IMR-90 (cell line): ENCODE data around the gene ATP7A. TPM values are rescaled to one million over a fixed set of nuclear protein-coding genes. Genes with fewer than 3 reads are reported as not detected.
"Not testable (repeated sequence)": the region's sequence is repeated elsewhere in the genome, so short reads cannot be mapped to it uniquely, and the experiment has no call there.

Source experiments
- ATAC-seq: fragments of 200-7000 bp; cut with Tn5 transposase; 2 replicates; pipeline ENCODE4 v1.9.1; 2020; ENCODE audit warnings: low read depth, mild to moderate bottlenecking, moderate library complexity
- BruUV-seq: library from RNA; stranded (reverse); fragments of 400-500 nt; replicated peaks from 2 replicates; lab custom pipeline; 2021; lab: Mats Ljungman, UMichigan
- CTCF ChIA-PET: fragments of 300-600 bp; formaldehyde crosslinking; extraction: SDS; loops from one replicate; lab custom pipeline; 2021; ENCODE audit warnings: antibody characterized with exemption; lab: Yijun Ruan, JAX
- POLR2A ChIA-PET: fragments of 300-600 bp; sonication (Branson Sonifier 250); formaldehyde crosslinking; loops from one replicate; lab custom pipeline; 2022; ENCODE audit warnings: antibody characterized with exemption; ENCODE audit not compliant: unreplicated experiment; lab: Charles Lee
- DNase-seq: peaks from one replicate; pipeline ENCODE4 v3.0.0; 2013
- H2AFZ ChIP-seq: replicated peaks from 2 replicates; pipeline ENCODE3; 2013; ENCODE audit warnings: low read length, mild to moderate bottlenecking; ENCODE audit not compliant: poor library complexity
- H2AK5ac ChIP-seq: 2 replicates; pipeline ENCODE4 v1.6.1; 2013; ENCODE audit warnings: low read depth, low read length, inconsistent platforms
- H2AK9ac ChIP-seq: replicated peaks from 2 replicates; pipeline ENCODE3; 2013; ENCODE audit warnings: mild to moderate bottlenecking, low read depth, low read length, moderate library complexity; ENCODE audit not compliant: poor library complexity
- H2BK120ac ChIP-seq: 2 replicates; pipeline ENCODE4 v1.6.1; 2013; ENCODE audit warnings: low read depth, low read length, inconsistent platforms
- H2BK15ac ChIP-seq: 3 replicates; pipeline ENCODE4 v1.6.1; 2013; ENCODE audit warnings: low read depth, low read length, inconsistent platforms
- H2BK20ac ChIP-seq: 2 replicates; pipeline ENCODE4 v1.6.1; 2013; ENCODE audit warnings: low read depth, mild to moderate bottlenecking, inconsistent platforms, low read length, moderate library complexity
- H2BK5ac ChIP-seq: 2 replicates; pipeline ENCODE4 v1.6.1; 2013; ENCODE audit warnings: mild to moderate bottlenecking, low read depth, low read length, inconsistent platforms; ENCODE audit not compliant: poor library complexity, severe bottlenecking
- H3K14ac ChIP-seq: replicated peaks from 2 replicates; pipeline ENCODE4 v1.6.1; 2013; ENCODE audit warnings: low read depth, low read length, inconsistent platforms
- H3K18ac ChIP-seq: 2 replicates; pipeline ENCODE4 v1.6.1; 2013; ENCODE audit warnings: low read depth, low read length, control low read depth
- H3K23ac ChIP-seq: 2 replicates; pipeline ENCODE4 v1.6.1; 2013; ENCODE audit warnings: low read depth, low read length, inconsistent platforms
- H3K27ac ChIP-seq: 2 replicates; pipeline ENCODE4 v1.5.1; 2013; ENCODE audit warnings: mild to moderate bottlenecking, control low read depth, low read length; ENCODE audit not compliant: insufficient read depth
- H3K27me3 ChIP-seq: 2 replicates; pipeline ENCODE4 v1.6.1; 2013; ENCODE audit warnings: low read length; ENCODE audit not compliant: control insufficient read depth, insufficient read depth
- H3K36me3 ChIP-seq: 2 replicates; pipeline ENCODE4 v1.6.1; 2013; ENCODE audit warnings: low read length, mixed read lengths; ENCODE audit not compliant: control insufficient read depth, insufficient read depth
- H3K4ac ChIP-seq: 2 replicates; pipeline ENCODE4 v1.6.1; 2013; ENCODE audit warnings: low read depth, low read length, inconsistent platforms
- H3K4me1 ChIP-seq: 2 replicates; pipeline ENCODE4 v1.6.1; 2013; ENCODE audit warnings: low read length, mixed read lengths; ENCODE audit not compliant: control insufficient read depth, insufficient read depth
- H3K4me2 ChIP-seq: 2 replicates; pipeline ENCODE4 v1.6.1; 2013; ENCODE audit warnings: low read depth, mild to moderate bottlenecking, control low read depth, low read length, moderate library complexity
- H3K4me3 ChIP-seq: 2 replicates; pipeline ENCODE4 v1.5.1; 2013; ENCODE audit warnings: low read depth, mild to moderate bottlenecking, control low read depth, low read length, moderate library complexity; ENCODE audit not compliant: insufficient read depth
- H3K56ac ChIP-seq: 2 replicates; pipeline ENCODE4 v1.6.1; 2013; ENCODE audit warnings: low read length, inconsistent platforms; ENCODE audit not compliant: insufficient read depth; ENCODE audit errors: extremely low read depth
- H3K79me1 ChIP-seq, 2 experiments: 2 replicates each; pipeline ENCODE4 v1.6.1; 2013; ENCODE audit warnings: low read length in 2 of 2, inconsistent platforms in 1 of 2, low read depth in 1 of 2
- H3K9ac ChIP-seq: 2 replicates; pipeline ENCODE4 v1.6.1; 2013; ENCODE audit warnings: low read depth, low read length, control low read depth
- H3K9me1 ChIP-seq: 2 replicates; pipeline ENCODE4 v1.6.1; 2013; ENCODE audit warnings: low read length, inconsistent platforms; ENCODE audit not compliant: insufficient read depth
- H3K9me3 ChIP-seq: 2 replicates; pipeline ENCODE4 v1.6.1; 2013; ENCODE audit warnings: low read length; ENCODE audit not compliant: control insufficient read depth, insufficient read depth
- H4K20me1 ChIP-seq: 2 replicates; pipeline ENCODE4 v1.6.1; 2013; ENCODE audit warnings: low read length, inconsistent platforms; ENCODE audit not compliant: insufficient read depth
- H4K5ac ChIP-seq: 2 replicates; pipeline ENCODE4 v1.6.1; 2013; ENCODE audit warnings: mild to moderate bottlenecking, low read depth, low read length, control low read depth
- H4K8ac ChIP-seq, 2 experiments: 2 replicates each; pipeline ENCODE4 v1.6.1; 2013; ENCODE audit warnings: low read depth in 2 of 2, low read length in 2 of 2, control low read depth in 1 of 2, inconsistent platforms in 1 of 2
- H4K91ac ChIP-seq: 2 replicates; pipeline ENCODE4 v1.6.1; 2013; ENCODE audit warnings: low read depth, low read length, inconsistent platforms; ENCODE audit not compliant: insufficient read depth
- WGBS, 2 experiments: methylation state at CpG; one replicate each; pipeline versions ENCODE4 v1.1.5 to v1.1.7; 2013; ENCODE audit warnings: missing lambda C conversion rate in 2 of 2; ENCODE audit not compliant: insufficient read length in 1 of 2; ENCODE audit errors: extremely low coverage in 2 of 2; 5-methylcytosine and 5-hydroxymethylcytosine counted together
- dilution Hi-C: fragments of 300-500 bp; cut with HindIII; formaldehyde crosslinking; loops from one replicate; pipeline ENCODE4 v1.14.3; 2018; ENCODE audit warnings: low sequenced_read_pairs; ENCODE audit not compliant: unreplicated experiment
- in situ Hi-C: fragments of 300-500 bp; cut with MboI; formaldehyde crosslinking; loops from 3 replicates; pipeline ENCODE4 v1.14.3; 2019; ENCODE audit warnings: low sequenced_read_pairs, inconsistent platforms, mixed read lengths
- intact Hi-C: fragments of 100-400 bp; cut with micrococcal nuclease; formaldehyde crosslinking; loops from 2 replicates; pipeline ENCODE4 v1.10.0; 2022
- polyA plus RNA-seq, 3 experiments: library from polyadenylated mRNA; depleted of rRNA; stranded (reverse); fragments of >200 nt; gene quantifications; 2 replicates each; pipeline ENCODE4 v1.2.3, GENCODE V29; 2012; ENCODE audit warnings: low replicate concordance in 1 of 3
- total RNA-seq: library from RNA; depleted of rRNA; stranded (reverse); fragments of >200 nt; gene quantifications from 2 replicates; pipeline ENCODE4 v1.2.3, GENCODE V29; 2012

ATP7A gene
- total and polyA plus RNA-seq, 2 of the 4 experiments (the other 2 are of a cell fraction): 4.2 to 22.4 TPM

DNA sequence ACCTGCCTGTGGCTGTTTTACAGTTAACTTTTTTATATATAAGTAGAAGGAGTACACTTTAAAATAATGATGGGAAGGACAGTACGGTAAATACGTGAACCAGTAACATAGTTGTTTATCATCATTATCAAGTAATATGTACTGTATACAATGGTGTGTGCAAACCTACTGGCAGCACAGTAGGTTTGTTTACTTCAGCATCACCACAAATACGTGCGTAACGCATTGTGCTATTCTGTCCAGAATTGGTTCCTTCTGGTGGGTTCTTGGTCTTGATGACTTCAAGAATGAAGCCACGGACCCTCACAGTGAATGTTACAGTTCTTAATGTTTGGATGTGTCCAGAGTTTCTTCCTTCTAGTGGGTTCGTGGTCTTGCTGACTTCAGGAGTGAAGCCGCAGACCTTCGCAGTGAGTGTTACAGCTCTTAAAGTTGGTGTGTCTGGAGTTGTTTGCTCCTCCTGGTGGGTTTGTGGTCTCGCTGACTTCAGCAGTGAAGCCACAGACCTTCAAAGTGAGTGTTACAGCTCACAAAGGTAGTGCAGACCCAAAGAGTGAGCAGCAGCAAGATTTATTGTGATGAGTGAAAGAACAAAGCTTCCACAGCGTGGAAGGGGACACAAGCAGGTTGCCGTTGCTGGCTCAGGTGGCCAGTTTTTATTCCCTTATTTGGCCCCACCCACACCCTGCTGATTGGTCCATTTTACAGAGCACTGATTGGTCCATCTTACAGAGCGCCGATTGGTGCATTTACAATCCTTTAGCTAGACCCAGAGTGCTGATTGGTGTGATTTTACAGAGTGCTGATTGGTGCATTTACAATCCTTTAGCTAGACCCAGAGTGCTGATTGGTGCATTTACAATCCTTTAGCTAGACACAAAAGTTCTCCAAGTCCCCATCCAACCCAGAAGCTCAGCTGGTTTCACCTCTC, 162.9 kb downstream of the ATP7A start:
- no CpG with 5 or more reads among the region's 14 CpGs for WGBS, 2 experiments
- CTCF ChIA-PET, in situ Hi-C loops: not testable (repeated sequence)

More for the DNA sequence above, 162.9 kb downstream of the ATP7A start:
- H4K8ac ChIP-seq, H2AK9ac ChIP-seq, ATAC-seq, H3K27me3 ChIP-seq, H3K4me2 ChIP-seq, H3K9me1 ChIP-seq, H3K23ac ChIP-seq, H3K18ac ChIP-seq, H4K5ac ChIP-seq, dilution Hi-C loops, DNase-seq, H2BK5ac ChIP-seq, H3K79me1 ChIP-seq, H3K14ac ChIP-seq, H2BK20ac ChIP-seq, POLR2A ChIA-PET, H3K9me3 ChIP-seq, H3K9ac ChIP-seq, H2BK120ac ChIP-seq, H2AFZ ChIP-seq, H3K4me1 ChIP-seq, H4K20me1 ChIP-seq, H3K27ac ChIP-seq, H3K4me3 ChIP-seq, H4K91ac ChIP-seq, intact Hi-C loops, BruUV-seq, H2AK5ac ChIP-seq, H3K56ac ChIP-seq, H3K36me3 ChIP-seq, H2BK15ac ChIP-seq, H3K4ac ChIP-seq: not testable (repeated sequence)
